ENCODE data around the gene CLCN1.

Gene CLCN1

DNA sequence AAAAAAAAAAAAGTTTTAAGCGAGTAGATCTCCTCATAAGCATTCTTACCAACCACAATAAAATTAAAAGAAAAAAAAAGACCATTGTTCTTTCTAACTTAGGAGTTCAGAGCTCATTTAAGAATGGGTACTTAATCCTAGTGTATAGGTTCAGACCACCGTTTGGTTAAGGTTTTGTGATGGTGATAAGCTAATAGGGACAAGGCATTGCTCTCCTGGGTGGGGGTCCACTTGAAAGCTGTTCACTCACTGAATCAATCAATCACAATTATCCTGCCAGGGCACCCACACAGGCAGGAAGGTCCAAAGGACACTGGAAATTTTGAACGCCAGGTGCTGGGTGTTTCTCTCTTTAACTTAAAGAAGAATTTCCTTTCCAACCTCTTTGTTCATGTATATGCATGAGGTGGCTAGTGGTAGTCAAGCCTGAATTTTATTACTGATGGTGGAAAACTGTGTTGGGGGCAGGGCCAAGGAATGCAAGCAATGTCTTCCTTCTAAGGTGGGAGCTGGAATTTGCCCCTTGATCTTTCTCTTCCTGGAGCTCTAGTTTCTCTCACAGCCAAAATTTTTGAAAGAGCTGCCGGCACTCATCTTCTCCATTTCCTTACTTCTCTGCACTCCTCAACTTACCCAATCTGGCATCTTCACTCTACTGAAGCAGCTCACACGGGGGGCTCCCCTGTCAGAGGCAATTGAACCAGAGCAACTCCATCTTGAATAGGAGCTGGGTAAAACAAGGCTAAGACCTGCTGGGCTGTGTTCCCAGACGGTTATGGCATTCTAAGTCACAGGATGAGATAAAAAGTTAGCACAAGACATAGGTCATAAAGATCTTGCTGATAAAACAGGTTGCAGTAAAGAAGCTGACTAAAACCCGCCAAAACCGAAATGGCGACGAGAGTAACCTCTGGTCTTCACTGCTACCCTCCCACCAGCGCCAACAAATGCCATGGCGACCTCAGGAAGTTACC is 54.1 kb downstream of the CLCN1 start:
- no CpG with 5 or more reads among the region's 12 CpGs for whole genome bisulfite sequencing (ENCODE audit: extremely low coverage, insufficient coverage, insufficient read length)
- H2AK5ac ChIP-seq (ENCODE audit: low read length) = no peak overlapping the region
- no peak overlapping the region for H4K8ac ChIP-seq (ENCODE audit: low read depth, low read length)
- H3K79me1 ChIP-seq (ENCODE audit: low read length) = peaks cover 2% of the 10 kb centered on the region
- H2AFZ ChIP-seq (ENCODE audit: insufficient read depth, low read length, poor library complexity) = peak overlapping the region; percentile 10
- H3K27me3 ChIP-seq (ENCODE audit: insufficient read depth, low read length) = no peaks in the 10 kb centered on the region
- H3K4ac ChIP-seq (ENCODE audit: low read depth, low read length) = no peak overlapping the region
- no peak overlapping the region for H3K23ac ChIP-seq (ENCODE audit: low read length)
- no peaks in the 10 kb centered on the region for H3K79me2 ChIP-seq (ENCODE audit: control insufficient read depth, insufficient read depth, low read length, poor library complexity)
- peak overlapping the region; percentile 27 for H3K27ac ChIP-seq (ENCODE audit: low read depth, low read length)
- no peak overlapping the region for H4K91ac ChIP-seq (ENCODE audit: low read depth, low read length)
- H3K14ac ChIP-seq (ENCODE audit: low read length) = no peak overlapping the region
- H3K9ac ChIP-seq (ENCODE audit: low read length) = no peak overlapping the region
- no peak for DNase-seq
- peak overlapping the region; percentile 11 for H2BK120ac ChIP-seq (ENCODE audit: insufficient read depth, low read length, poor library complexity)
- peaks cover 9% of the 10 kb centered on the region in 2 experiments for H3K4me1 ChIP-seq (ENCODE audit: control insufficient read depth in 1 of 2, insufficient read depth in 2 of 2, low read length in 2 of 2)
- no peak overlapping the region for H3K18ac ChIP-seq (ENCODE audit: low read length)
- no peak overlapping the region for H4K12ac ChIP-seq (ENCODE audit: low read depth, low read length)
- H3K36me3 ChIP-seq (ENCODE audit: control insufficient read depth in 1 of 2, insufficient read depth in 2 of 2, low read length in 2 of 2) = no peaks in the 10 kb centered on the region
- H3K9me3 ChIP-seq (ENCODE audit: insufficient read depth, low read depth, low read length) = no peaks in the 10 kb centered on the region
- peak overlapping the region; percentile 69 for H2BK12ac ChIP-seq (ENCODE audit: low read length)
- H2BK5ac ChIP-seq (ENCODE audit: low read depth, low read length, poor library complexity) = peak overlapping the region; percentile 39
- H3K4me2 ChIP-seq (ENCODE audit: low read length) = peak overlapping the region; percentile 57
- no peak overlapping the region for H3K4me3 ChIP-seq (ENCODE audit: low read depth, low read length)

DNA sequence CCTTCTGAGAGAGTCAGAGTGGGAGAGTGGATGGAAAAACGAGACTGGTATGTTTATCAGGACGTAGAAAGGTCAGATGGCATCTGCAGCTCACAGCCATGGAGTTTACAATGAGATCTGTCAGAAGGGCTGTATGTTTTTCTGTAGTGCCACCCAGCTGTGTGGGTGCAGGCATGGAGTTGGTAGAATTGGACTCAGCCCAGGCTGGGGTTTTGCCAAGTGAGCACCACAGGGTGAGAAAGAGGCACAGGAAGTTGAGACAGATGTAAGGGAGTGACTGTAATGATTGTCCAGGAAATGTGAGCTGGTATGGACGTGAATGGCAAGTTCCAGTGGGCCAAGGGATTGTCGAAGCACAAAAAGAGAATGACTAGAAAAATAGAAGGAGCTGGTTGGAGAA is 56.2 kb downstream of the CLCN1 start:
- no peak for DNase-seq
- H2AFZ ChIP-seq (ENCODE audit: insufficient read depth, low read length, poor library complexity) = no peak overlapping the region
- H3K27me3 ChIP-seq (ENCODE audit: insufficient read depth, low read length) = no peaks in the 10 kb centered on the region
- no peak overlapping the region for H2BK12ac ChIP-seq (ENCODE audit: low read length)
- H3K4me3 ChIP-seq (ENCODE audit: low read depth, low read length) = no peak overlapping the region
- peaks cover 2% of the 10 kb centered on the region for H3K79me1 ChIP-seq (ENCODE audit: low read length)
- no peak overlapping the region for H3K4me2 ChIP-seq (ENCODE audit: low read length)
- no peak overlapping the region for H4K91ac ChIP-seq (ENCODE audit: low read depth, low read length)
- no peaks in the 10 kb centered on the region for H3K36me3 ChIP-seq (ENCODE audit: control insufficient read depth in 1 of 2, insufficient read depth in 2 of 2, low read length in 2 of 2)
- H3K14ac ChIP-seq (ENCODE audit: low read length) = no peak overlapping the region
- no peak overlapping the region for H4K8ac ChIP-seq (ENCODE audit: low read depth, low read length)
- no peak overlapping the region for H3K27ac ChIP-seq (ENCODE audit: low read depth, low read length)
- no CpG with 5 or more reads among the region's 4 CpGs for WGBS (ENCODE audit: extremely low coverage, insufficient coverage, insufficient read length)
- H2BK5ac ChIP-seq (ENCODE audit: low read depth, low read length, poor library complexity) = no peak overlapping the region
- peaks cover 9% of the 10 kb centered on the region in 2 experiments for H3K4me1 ChIP-seq (ENCODE audit: control insufficient read depth in 1 of 2, insufficient read depth in 2 of 2, low read length in 2 of 2)
- no peak overlapping the region for H3K23ac ChIP-seq (ENCODE audit: low read length)
- H3K9me3 ChIP-seq (ENCODE audit: insufficient read depth, low read depth, low read length) = peaks cover 3% of the 10 kb centered on the region
- H3K9ac ChIP-seq (ENCODE audit: low read length) = no peak overlapping the region
- H2AK5ac ChIP-seq (ENCODE audit: low read length) = no peak overlapping the region
- no peak overlapping the region for H4K12ac ChIP-seq (ENCODE audit: low read depth, low read length)
- no peak overlapping the region for H2BK120ac ChIP-seq (ENCODE audit: insufficient read depth, low read length, poor library complexity)
- H3K18ac ChIP-seq (ENCODE audit: low read length) = no peak overlapping the region
- H3K4ac ChIP-seq (ENCODE audit: low read depth, low read length) = no peak overlapping the region
- H3K79me2 ChIP-seq (ENCODE audit: control insufficient read depth, insufficient read depth, low read length, poor library complexity) = no peaks in the 10 kb centered on the region

DNA sequence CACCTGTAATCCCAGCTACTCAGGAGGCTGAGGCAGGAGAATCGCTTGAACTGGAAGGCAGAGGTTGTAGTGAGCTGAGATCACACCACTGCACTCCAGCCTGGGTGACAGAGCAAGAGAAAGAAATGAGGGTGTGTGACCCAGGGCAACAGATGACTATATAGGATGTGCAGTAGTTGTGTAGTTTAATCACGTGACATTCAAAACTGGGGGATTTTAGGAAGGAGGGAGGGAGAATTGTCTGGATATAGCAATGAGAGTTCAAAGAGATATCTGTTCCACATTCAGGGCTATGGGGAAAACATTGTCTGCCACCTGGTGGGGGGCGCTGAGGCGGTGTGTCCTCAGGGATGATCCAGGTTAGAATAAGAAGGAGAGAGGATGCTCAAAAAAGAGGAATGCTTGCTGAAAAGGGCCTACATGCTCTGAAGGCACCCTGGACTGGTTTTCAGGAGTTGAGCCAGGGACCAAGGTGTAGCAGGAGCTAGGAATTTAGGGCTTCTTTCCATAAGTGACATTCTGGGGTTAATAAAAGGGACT is 57.4 kb downstream of the CLCN1 start:
- H3K9ac ChIP-seq (ENCODE audit: low read length) = no peak overlapping the region
- no peaks in the 10 kb centered on the region for H3K27me3 ChIP-seq (ENCODE audit: insufficient read depth, low read length)
- no peak overlapping the region for H3K14ac ChIP-seq (ENCODE audit: low read length)
- H2AFZ ChIP-seq (ENCODE audit: insufficient read depth, low read length, poor library complexity) = no peak overlapping the region
- no peak overlapping the region for H2AK5ac ChIP-seq (ENCODE audit: low read length)
- no peak overlapping the region for H3K23ac ChIP-seq (ENCODE audit: low read length)
- H3K4me2 ChIP-seq (ENCODE audit: low read length) = no peak overlapping the region
- no peak overlapping the region for H4K8ac ChIP-seq (ENCODE audit: low read depth, low read length)
- peaks cover 3% of the 10 kb centered on the region for H3K9me3 ChIP-seq (ENCODE audit: insufficient read depth, low read depth, low read length)
- no peak overlapping the region for H3K4me3 ChIP-seq (ENCODE audit: low read depth, low read length)
- no peak overlapping the region for H2BK5ac ChIP-seq (ENCODE audit: low read depth, low read length, poor library complexity)
- no peak overlapping the region for H4K12ac ChIP-seq (ENCODE audit: low read depth, low read length)
- no peak overlapping the region for H2BK120ac ChIP-seq (ENCODE audit: insufficient read depth, low read length, poor library complexity)
- no peaks in the 10 kb centered on the region for H3K79me2 ChIP-seq (ENCODE audit: control insufficient read depth, insufficient read depth, low read length, poor library complexity)
- H3K27ac ChIP-seq (ENCODE audit: low read depth, low read length) = no peak overlapping the region
- H3K4me1 ChIP-seq (ENCODE audit: control insufficient read depth in 1 of 2, insufficient read depth in 2 of 2, low read length in 2 of 2) = peaks cover 9% of the 10 kb centered on the region in 2 experiments
- WGBS (ENCODE audit: extremely low coverage, insufficient coverage, insufficient read length) = no CpG with 5 or more reads among the region's 4 CpGs
- no peak overlapping the region for H3K4ac ChIP-seq (ENCODE audit: low read depth, low read length)
- H3K79me1 ChIP-seq (ENCODE audit: low read length) = peaks cover 2% of the 10 kb centered on the region
- no peaks in the 10 kb centered on the region for H3K36me3 ChIP-seq (ENCODE audit: control insufficient read depth in 1 of 2, insufficient read depth in 2 of 2, low read length in 2 of 2)
- no peak overlapping the region for H2BK12ac ChIP-seq (ENCODE audit: low read length)
- no peak for DNase-seq
- no peak overlapping the region for H3K18ac ChIP-seq (ENCODE audit: low read length)
- no peak overlapping the region for H4K91ac ChIP-seq (ENCODE audit: low read depth, low read length)

DNA sequence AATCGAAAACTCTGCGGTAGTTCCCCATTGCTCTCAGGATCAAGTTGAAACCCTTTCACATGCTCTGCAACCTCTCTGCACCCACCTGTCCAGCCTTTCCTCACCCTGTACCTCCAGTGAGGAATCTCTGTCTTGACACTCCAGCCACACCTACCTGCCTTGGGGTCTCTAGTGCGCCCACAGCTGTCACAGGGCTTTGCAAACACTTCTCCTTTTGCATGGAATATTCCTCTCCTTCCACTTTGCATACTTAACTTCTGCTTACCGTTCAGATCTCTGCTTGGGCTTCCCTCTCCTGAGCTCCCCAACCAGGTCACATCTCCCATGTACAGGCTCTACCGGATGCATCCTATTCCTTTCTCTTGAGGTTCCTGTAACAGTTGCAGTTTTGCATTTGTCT is 58.6 kb downstream of the CLCN1 start:
- no peak overlapping the region for H4K12ac ChIP-seq (ENCODE audit: low read depth, low read length)
- peaks cover 3% of the 10 kb centered on the region for H3K9me3 ChIP-seq (ENCODE audit: insufficient read depth, low read depth, low read length)
- H3K4me3 ChIP-seq (ENCODE audit: low read depth, low read length) = no peak overlapping the region
- no peak overlapping the region for H3K4ac ChIP-seq (ENCODE audit: low read depth, low read length)
- H3K27ac ChIP-seq (ENCODE audit: low read depth, low read length) = no peak overlapping the region
- H4K8ac ChIP-seq (ENCODE audit: low read depth, low read length) = no peak overlapping the region
- H2AK5ac ChIP-seq (ENCODE audit: low read length) = no peak overlapping the region
- WGBS (ENCODE audit: extremely low coverage, insufficient coverage, insufficient read length) = no CpG with 5 or more reads among the region's 5 CpGs
- no peak overlapping the region for H3K14ac ChIP-seq (ENCODE audit: low read length)
- no peaks in the 10 kb centered on the region for H3K79me2 ChIP-seq (ENCODE audit: control insufficient read depth, insufficient read depth, low read length, poor library complexity)
- no peak overlapping the region for H3K18ac ChIP-seq (ENCODE audit: low read length)
- H2BK5ac ChIP-seq (ENCODE audit: low read depth, low read length, poor library complexity) = no peak overlapping the region
- no peak overlapping the region for H2AFZ ChIP-seq (ENCODE audit: insufficient read depth, low read length, poor library complexity)
- no peak overlapping the region for H4K91ac ChIP-seq (ENCODE audit: low read depth, low read length)
- no peak overlapping the region for H2BK120ac ChIP-seq (ENCODE audit: insufficient read depth, low read length, poor library complexity)
- DNase-seq = no peak
- no peak overlapping the region for H3K23ac ChIP-seq (ENCODE audit: low read length)
- no peak overlapping the region for H2BK12ac ChIP-seq (ENCODE audit: low read length)
- H3K4me2 ChIP-seq (ENCODE audit: low read length) = no peak overlapping the region
- peaks cover 2% of the 10 kb centered on the region for H3K79me1 ChIP-seq (ENCODE audit: low read length)
- H3K36me3 ChIP-seq (ENCODE audit: control insufficient read depth in 1 of 2, insufficient read depth in 2 of 2, low read length in 2 of 2) = no peaks in the 10 kb centered on the region
- H3K9ac ChIP-seq (ENCODE audit: low read length) = no peak overlapping the region
- H3K27me3 ChIP-seq (ENCODE audit: insufficient read depth, low read length) = no peaks in the 10 kb centered on the region
- H3K4me1 ChIP-seq (ENCODE audit: control insufficient read depth in 1 of 2, insufficient read depth in 2 of 2, low read length in 2 of 2) = peaks cover 9 to 13% of the 10 kb centered on the region in 2 experiments
